ENCODE measurements around the gene SMARCC2. TPM values are rescaled to one million over a fixed set of nuclear protein-coding genes. Genes with fewer than 3 reads are reported as not detected.

The SMARCC2 gene
- total and polyA plus RNA-seq, 9 of the 15 experiments (the other 6 are each of a cell fraction or from before 2014, with no cell fraction given) = 11.9 to 86.0 (median 36.6) TPM

- no peak for TF ChIP-seq NONO (IDR thresholded peaks at IDR 0.05; ENCODE audit: low read depth in 2 of 2, low read length in 1 of 2)
- TF ChIP-seq ZNF3 (CRISPR knock-in tag; IDR thresholded peaks at IDR 0.05) = no peak
- no peak for TF ChIP-seq LEF1 (IDR thresholded peaks at IDR 0.05)
- TF ChIP-seq RERE (CRISPR knock-in tag; IDR thresholded peaks at IDR 0.05; ENCODE audit: borderline replicate concordance) = no peak
- 0 out of 2 replicates have a peak, but pooled peaks have one; percentile 35 for TF ChIP-seq DPF2 (IDR thresholded peaks at IDR 0.05)
- 0 out of 2 replicates have a peak, but pooled peaks have one; percentile 39 for TF ChIP-seq MXI1 (IDR thresholded peaks at IDR 0.05; ENCODE audit: low read depth, low read length)
- 0 out of 2 replicates have a peak, but pooled peaks have one; percentile 49 for TF ChIP-seq TARDBP (IDR thresholded peaks at IDR 0.05)
- no peak for TF ChIP-seq KDM4B (IDR thresholded peaks at IDR 0.05; ENCODE audit: borderline replicate concordance in 2 of 2, low read depth in 1 of 2)
- no peak for TF ChIP-seq KHSRP (IDR thresholded peaks at IDR 0.05)
- no peak for TF ChIP-seq MLX (CRISPR knock-in tag; conservative IDR thresholded peaks at IDR 0.05)
- TF ChIP-seq ZNF75A (CRISPR knock-in tag; IDR thresholded peaks at IDR 0.05) = no peak
- TF ChIP-seq CEBPZ (IDR thresholded peaks at IDR 0.05; ENCODE audit: borderline replicate concordance, low read depth, low read length) = no peak
- peak in 1 of 2 experiments; percentile 95; a peak in 2 of 4 replicates for TF ChIP-seq TBL1XR1 (IDR thresholded peaks at IDR 0.05; ENCODE audit: low read length in 2 of 2)
- TF ChIP-seq NFYB (IDR thresholded peaks at IDR 0.05; ENCODE audit: extremely low read depth, insufficient read length) = no peak
- TF ChIP-seq SFPQ (IDR thresholded peaks at IDR 0.05; ENCODE audit: low read depth, low read length) = no peak
- peak; percentile 70; the same call in 1 of the 2 replicates for TF ChIP-seq ZSCAN29 (IDR thresholded peaks at IDR 0.05)
Observed at GRCh38 chr12:56189918-56190694, 823 bp upstream of the SMARCC2 start (continued).

Measured in K562 (cell line).